Stimulated activated CD8-positive, alpha-beta memory T cell treated with anti-CD3 and anti-CD28 coated beads, Interleukin-12 subunit alpha, Interleukin-12 subunit beta, amount 100 ng/mL, for 4 hours (primary cell): ENCODE data around the gene ZFYVE26.

Source experiments
- DNase-seq: peaks from one replicate; pipeline ENCODE4 v3.0.0-alpha.2; 2020; ENCODE audit warnings: low read depth

The ZFYVE26 gene

DNA sequence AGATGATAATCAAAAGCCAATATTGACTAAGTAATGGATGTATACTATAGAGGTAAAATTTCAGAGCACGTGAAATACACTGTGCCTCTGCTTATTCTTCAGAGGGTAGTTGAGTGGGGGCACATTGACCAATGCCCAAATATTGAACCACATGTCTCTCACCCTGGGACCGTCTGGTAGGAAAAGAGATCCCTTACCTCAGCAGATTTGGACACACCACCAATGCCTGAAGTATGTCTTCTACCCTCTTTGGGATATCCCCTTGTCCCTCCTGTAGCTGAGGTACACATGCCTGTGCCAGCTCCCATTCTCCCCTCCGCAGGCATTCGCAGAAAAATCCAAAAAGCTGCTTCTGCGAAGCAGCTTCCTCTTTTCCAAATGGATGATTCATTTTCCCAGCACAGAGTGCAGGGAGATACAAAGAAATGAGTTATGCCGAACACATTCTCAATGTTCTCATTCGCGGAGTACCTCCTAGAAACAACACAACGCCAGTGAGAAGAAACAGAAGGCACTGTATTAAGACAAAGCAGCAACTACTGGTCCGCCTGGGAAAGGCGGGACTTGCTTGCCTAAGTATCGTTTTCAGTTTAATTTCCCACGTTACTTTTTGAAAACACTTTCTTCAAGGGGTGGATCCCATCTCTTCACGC lies 691 bp downstream of the ZFYVE26 start:
- DNase-seq: no peak

DNA sequence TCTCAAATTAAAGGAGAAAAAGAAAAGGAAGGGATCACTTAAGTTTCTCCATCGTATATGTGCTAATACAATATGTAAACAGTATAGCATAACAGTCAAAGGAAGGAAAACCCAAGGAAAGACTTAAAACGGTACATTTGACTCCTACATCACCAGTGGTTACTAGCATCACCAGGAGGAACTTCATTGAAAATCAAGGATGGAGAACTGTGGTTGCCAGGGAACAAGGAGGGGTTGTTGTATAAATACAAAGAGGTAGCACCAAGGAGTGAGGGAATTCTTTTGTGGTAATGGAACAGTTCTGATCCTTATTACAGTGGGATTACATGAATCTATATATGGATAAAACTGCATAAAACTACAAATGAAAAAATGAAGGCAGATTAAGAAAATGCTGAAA lies 1.6 kb downstream of the ZFYVE26 start:
- DNase-seq: no peak

DNA sequence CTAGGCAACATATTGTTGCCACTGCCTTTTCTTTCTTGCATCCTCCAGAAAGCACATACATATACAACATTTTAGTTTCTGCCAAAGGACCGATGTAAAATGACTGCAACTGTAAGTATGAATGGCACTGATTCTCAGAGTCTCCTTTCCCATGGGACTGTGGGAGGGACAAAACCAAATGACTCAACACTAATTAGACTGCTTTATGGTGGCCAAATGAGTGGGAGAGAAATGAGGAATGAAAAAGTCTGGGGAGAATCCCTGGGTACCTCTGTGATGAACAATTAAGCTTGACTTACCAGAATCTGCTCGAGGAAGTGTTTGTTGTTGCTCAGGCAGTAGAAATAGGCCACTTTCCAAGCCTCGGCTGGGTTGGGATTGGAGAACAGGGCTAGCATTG lies 10.1 kb downstream of the ZFYVE26 start:
- no peak for DNase-seq

DNA sequence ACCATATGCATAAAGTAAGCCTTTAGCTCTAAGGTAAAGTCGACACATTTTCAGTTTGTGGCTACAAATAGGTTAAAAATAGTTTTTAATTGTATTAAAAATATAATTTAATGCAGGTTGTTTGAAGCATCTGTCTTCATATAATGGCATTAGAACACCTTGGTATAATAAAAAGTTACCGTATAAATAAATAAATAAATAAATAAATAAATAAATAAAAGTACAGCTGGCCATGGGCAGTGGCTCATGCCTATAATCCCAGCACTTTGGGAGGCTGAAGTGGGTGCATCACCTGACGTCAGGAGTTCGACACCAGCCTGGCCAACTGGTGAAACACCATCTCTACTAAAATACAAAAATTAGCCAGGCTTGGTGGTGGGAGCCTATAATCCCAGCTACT lies 15.6 kb downstream of the ZFYVE26 start:
- DNase-seq: no peak

DNA sequence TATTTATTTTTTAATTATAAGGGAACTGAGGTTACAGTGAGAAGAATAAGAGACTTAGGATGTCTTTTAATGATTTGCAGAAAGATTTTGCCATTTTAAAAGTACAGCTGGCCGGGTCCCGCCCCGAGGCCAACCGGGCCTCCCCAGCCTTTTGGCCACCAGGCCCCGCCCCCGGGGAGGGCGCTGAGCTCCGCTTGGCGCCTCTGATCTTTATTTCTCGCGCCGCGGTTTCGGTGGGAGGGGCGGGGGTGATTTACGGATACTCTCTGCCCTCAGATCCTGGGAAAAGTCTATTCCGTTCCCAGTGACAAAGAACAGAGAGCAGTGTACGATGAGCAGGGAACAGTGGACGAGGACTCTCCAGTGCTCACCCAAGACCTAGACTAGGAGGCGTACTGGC lies 17.7 kb downstream of the ZFYVE26 start:
- DNase-seq: no peak

DNA sequence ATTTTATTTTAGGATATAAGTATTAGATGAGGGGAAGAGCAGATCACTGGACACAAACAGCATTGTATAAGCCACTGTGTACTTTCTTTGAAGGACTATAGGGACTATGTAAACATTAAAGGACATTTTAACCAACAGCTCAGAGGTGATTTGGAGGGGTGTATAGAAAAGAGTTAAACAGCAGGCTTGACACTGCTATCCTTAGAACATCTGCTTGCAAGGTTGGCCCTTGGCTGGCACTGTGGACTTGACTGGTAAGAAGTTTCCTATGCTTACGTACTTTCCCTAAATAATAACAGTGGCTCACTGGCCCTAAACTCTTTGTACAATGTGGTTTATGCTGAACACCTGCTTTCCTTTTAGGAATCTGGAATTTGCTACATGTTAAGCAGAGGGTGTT lies 28.7 kb downstream of the ZFYVE26 start:
- DNase-seq: no peak

DNA sequence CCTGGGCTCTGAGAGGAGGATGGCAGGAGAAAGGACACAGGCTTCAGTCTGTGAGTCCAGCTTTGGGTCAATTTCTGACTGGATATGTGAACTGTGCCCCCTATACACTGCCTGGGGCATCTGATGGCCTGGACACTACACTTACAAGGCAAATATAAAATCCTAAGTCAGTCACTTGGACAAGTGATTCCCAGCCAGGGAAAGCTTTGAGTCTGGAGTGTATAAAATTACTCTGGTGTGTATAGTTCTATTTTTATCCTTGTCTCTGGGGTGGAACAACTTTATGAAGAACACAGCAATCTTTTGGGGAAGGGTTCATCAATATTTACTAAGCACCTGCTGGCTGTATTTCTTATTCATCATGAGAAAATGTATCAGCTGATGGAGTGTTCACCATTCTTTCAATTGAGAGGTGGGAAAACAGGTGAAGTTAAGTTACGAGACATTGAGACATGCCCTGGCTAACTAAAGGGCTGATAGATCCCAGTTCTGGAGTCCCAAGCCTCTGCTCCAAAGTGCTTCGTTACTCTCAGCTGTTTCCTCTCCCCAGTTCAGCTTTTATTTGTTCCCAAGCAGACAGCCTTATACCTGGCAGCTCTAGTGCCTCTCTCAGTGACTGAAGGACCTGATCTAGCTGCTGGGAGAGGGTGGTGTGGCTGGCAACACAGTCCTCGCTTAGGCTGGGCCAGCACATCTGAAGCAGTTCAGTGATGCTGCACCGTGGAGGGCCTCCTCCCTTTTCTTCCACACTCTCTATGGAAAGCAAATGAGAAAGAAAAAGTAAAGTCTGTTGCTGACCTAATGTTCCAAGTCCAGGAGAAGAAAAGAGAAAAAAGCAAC lies 30.9 kb downstream of the ZFYVE26 start:
- no peak for DNase-seq

DNA sequence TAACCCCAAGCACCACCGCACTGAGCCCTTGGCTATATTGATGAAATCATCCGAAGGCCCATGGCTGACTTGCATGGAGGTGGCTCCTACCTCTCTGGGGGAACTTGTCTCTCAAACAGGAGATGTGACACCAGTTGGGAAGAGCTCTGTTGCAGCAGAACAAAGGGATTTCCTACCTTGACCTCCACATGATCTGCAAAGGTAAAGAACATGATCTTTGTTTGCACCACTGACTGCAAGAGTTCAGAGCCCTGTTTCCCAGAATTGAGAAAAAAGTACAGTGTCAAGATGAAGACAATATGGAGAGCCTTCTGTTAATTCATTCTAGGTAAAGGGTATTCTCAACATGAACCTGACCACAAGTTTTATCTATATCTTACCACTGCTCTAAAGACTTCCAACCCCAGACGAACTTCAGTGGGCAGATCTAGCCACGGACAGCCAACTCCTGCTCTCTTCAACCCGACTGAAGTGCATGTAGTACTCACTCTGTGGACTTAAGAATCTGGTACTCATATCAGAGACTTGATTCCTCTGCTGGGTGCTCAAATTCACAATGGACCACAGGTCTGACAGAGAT lies 32.1 kb downstream of the ZFYVE26 start:
- no peak for DNase-seq

DNA sequence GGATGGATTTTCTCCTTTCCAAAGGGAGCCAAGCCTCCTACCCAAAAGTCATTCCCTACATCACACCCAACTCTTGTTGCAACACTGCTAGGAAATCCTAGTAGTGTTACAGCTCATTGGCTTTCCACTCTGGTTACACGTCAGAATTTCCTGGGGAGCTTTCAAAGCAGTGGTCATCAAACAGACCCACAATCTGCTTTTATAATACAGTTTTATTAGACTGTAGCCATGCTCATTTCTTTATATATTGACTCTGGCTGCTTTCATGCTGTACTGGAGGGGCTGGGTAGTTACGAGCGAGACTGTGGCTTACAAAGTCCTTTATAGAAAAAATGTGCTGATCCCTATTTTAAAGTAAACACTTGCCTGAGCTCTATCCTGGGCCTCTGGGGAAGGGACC lies 34.3 kb downstream of the ZFYVE26 start:
- no peak for DNase-seq

DNA sequence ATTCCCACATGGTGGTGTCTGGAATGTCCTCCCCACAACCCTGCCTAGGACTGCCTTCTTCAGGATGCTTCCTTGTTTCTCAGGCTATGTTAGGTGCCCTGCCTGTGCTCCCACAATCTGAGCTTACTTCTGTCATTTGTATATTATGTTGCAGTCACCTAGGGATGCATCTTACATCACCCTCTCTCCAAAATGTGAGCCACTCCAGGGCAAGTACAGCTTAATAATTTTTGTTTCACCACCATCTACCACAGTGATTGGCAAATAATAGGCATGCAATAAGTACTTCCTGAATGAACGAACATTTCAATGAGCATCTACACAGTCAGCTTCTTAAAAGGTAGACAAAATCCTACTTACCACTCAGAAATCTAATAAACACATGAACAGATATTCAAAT lies 37.6 kb downstream of the ZFYVE26 start:
- no peak for DNase-seq

DNA sequence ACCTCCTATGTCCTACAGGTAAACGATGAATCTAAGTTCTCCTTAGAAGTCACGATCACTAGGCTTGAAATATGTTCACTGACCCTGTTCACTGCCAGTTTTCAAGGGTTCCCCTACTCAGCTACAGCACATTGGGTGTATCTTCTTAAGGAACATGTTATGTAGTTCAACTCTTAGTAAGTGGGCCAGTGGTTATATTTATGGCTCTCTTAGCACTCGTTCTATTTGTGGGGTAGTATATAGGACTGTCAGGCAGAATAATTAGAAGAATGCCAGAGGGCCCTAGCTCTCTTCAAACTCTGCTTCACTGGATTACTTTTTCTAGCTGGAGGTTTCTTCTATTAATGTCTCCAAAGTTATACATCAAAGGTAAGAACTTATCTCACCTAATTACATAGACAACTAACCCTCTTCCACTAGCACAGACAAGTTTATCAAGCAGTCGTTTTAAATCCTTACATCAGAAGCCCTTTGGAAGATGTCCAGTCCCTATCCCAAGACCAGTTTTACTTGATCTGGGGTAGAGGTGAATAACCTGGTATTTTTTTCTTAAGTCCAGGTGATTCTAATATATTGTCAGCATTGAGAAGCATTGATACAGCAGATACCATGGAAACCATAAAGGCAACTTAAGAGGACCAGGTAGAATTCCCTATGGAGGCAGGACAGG lies 39.6 kb downstream of the ZFYVE26 start:
- no peak for DNase-seq

DNA sequence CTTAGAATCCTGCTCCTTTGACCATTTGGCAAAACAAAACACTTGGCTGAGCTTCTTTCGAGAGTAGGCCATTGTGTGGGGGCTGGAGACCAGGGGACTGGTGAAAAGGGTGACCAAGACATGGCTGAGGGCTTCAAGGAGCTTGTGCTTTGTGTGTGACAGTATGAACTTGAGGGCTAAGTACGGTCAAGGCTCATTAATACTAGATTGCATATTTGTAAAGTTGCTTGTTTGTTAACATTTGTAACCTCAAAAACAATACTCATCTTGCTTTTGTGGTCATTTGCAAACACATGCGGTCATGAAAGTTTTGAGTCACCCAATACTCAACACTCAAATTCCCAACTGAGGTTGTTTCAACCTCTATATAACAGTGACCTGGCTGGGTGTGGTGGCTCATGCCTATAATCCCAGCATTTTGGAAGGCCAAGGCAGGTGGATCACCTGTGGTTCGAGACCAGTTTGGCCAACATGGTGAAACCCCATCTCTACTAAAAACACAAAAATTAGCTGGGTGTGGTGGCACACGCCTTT lies 42.5 kb downstream of the ZFYVE26 start:
- DNase-seq: no peak

DNA sequence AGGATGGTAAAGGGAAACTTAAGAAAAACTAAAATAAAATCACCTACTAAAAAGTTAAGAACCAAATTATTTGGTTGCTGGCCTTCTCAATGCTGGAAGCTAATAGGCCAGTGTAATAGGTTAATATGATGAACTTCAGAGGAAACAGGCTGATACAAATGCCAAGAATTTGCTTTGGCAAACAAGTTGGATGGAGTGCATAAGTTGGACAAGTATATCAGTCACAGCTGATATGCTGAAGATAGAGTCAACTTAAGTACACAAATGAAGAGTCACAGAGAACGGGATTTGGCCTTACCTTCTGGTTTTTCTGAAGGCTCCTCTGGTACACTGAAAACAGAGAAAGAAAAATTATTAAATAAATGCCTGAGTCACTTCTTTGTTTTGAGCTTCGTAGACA lies 48.2 kb downstream of the ZFYVE26 start:
- DNase-seq: no peak

DNA sequence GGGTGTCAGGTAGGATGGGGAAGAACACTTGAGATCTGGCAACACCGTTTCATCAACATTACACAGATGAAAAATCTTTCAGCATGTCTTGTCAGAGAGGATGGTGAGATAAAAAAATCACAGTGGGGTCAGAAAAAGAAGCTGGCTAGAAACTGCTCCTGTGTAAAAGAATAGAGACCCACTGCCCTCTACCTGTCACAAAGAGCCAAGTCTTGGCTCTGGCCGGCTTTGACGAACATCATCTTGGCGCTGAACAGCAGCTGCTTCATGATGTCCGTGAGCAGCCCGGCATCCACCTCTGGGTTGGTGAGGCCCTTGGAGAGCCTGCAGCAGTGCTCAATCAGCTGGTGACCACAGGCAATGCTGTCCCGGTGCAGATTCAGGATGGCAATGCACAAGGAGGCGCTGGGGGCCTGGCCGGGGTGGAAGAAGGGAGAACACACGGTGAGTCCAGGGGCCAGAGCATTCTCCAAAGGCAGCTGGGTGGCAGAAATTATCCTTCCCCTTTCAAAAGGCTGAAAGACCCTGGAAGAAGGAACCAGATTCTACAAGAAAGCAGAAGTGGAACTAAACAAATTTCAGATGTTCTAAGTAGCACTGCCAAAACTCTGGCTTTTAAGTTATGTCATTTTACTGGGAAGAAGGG lies 50.2 kb downstream of the ZFYVE26 start:
- DNase-seq: no peak

DNA sequence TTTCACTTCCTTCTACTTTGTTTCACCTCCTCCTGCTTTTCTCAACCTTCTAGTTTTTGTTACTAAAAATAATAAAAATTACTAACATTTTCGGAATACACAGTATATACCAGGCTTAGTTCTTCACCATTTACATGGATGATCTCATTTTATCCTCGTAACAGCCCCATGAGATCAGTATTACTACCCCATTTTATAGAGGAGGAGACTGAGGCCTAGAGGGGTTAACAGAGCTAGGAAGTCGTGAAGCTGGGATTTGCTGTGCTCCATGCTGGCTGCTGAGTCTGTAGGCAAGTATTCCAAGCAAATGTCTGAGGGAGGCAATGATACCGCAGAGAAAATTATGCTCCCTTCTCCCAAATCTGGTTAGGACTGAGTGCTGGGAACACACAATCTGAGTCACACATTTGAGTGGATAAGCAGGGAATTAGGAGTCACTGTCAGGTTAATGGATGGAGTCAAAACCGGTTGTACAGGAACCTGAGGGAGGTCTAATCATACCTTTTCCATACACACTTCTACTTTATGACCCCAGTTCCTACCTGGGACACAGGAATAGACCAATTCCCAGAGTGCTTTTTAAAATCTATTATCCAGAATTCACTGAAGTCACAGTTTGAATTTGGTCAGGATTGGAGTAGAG lies 51.1 kb downstream of the ZFYVE26 start:
- DNase-seq: no peak

DNA sequence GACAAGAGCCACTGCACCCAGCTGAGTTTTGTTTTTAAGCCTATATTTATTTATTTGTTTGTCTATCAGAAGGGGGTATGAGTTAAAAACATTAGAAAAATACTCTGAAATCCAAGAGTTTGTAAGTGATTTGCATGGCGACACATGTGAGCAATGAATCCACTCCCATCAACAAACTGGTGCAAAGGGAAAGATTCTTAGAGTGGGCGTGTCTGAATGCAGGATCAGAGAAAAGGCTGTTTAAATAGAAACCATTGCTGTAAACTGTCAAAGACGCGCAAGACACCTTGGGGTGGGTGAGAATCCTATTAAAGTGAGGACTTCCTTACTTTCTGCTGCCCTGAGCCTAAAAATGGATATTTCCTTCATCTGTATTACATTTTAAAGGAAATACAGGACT lies 51.9 kb downstream of the ZFYVE26 start:
- DNase-seq: no peak

DNA sequence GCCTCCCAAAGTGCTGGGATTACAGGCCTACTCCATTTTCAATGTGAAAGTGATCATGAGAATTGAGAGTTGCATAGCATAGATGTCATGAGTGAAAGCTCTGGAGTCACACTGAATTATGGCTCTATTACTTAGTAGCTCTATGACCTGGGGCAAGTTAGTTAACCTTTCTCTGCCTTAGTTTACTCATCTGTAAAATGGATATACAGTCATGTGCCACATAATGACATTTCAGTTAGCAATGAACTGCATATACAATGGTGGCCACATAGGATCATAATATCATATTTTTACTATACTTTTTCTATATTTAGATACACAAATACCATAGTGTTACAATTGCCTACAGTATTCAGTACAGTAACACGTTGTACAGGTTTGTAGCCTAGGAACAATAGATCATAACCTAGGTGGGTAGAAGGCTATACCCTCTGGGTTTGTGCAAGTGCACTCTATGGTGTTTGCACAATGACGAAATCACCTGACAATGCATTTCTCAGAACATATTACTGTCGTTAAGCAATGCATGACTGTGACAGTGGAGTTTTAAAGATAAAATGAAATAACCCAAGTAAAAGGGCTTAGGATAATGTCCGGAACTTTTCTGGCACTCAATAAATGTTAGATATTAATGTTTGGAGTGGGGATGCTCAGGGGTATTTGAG lies 53.1 kb downstream of the ZFYVE26 start:
- DNase-seq: no peak

DNA sequence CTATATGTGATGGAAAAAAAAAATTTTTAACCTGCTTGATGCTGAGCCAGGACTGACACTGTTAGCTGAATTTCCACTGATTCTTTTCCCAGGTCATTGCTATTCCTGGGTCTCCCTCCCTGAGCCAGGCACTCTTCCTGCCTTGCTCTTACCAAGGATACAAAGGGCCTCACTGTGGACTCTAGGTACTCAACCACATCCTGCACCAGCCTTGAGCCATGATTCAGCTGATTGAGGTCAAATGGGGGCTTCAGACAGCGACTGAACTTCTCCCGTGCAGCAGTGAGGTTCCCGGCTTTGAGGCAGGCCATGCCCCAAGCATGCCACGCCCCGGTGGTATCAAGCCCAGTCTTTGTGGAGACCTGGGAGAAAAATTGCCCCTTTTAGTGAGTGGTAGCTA lies 54.3 kb downstream of the ZFYVE26 start:
- no peak for DNase-seq

DNA sequence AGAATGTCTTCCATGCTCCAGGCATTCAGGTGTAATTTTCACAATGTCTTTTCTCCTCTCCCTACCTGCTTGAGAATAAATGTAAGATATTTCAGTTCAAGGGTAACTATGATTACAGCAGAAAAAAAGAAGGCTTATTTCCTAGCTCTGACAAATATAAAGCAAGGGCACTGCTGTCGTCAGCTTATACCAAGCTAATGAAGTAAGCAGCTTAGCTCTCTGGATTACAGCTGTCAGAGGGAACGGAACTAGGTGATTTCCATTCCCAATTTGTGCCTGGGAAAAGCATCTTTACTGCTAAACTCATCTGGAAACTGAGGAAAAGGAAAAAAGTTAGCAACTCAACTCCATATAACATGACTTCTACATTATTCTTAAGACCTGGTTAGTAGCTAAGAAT lies 56.5 kb downstream of the ZFYVE26 start:
- no peak for DNase-seq

DNA sequence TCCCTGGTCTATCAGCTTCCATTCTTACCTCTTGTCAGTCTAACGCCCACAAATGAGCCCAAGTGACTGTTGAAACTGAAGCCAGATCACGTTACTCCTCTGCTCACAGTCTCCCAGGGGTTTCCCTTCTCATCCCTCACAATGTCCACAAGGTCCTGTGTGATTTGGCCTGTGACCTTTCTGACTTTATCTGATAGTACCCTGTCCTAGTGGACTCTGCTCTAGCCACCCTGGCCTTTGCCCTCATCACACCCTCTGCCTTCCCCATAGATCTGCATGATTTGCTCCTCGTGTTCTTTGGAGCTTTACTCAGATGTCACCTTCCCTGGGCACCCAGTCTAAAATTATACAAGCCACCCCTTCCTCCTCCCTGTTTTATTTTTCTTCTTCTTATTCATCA lies 59.2 kb downstream of the ZFYVE26 start:
- DNase-seq: no peak

DNA sequence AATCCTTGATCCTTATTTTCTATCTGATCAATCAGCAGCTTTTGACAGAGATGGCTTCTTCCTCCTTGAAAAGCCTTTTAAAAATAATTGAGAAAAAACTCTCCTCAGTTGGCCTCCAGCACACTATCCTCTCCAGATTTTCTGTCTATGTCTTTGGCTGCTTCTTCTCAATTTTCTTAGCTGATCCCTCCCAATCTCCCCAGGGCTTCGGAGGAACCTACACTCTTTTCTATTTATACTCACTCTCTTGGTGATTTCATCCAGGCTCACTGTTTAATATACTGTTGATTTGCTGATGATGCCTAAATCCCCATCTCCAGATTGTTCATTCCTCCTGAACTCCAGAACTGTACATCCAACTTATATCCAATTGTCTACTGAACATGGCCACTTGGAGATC lies 59.9 kb downstream of the ZFYVE26 start:
- no peak for DNase-seq
